SK-N-SH (cell line): ENCODE results near the gene NANOS1. TPM values are rescaled to one million over a fixed set of nuclear protein-coding genes. Genes with fewer than 3 reads are reported as not detected.
A peak's percentile ranks its signal among the peaks of the same experiment; 100 is the strongest.

Source experiments
- CTCF ChIA-PET: fragments of 300-600, 350-600 bp; formaldehyde crosslinking; extraction: SDS; loops from one replicate; lab custom pipeline; 2021; lab: Yijun Ruan, JAX
- POLR2A ChIA-PET: fragments of 350-600 bp; sonication (Branson Sonifier 250); formaldehyde crosslinking; extraction: SDS; loops from one replicate; lab custom pipeline; 2020; ENCODE audit warnings: antibody characterized with exemption, inconsistent platforms; lab: Yijun Ruan, JAX
- DNase-seq: peaks from one replicate; pipeline ENCODE4 v3.0.0; 2012
- H2AFZ ChIP-seq: fragments of 200-600 bp; sonication (generic); 2 replicates; pipeline ENCODE4 v1.8.1; 2016; ENCODE audit warnings: antibody characterized with exemption, mild to moderate bottlenecking, low read depth
- H3F3A ChIP-seq: fragments of 200-600 bp; sonication (generic); replicated peaks from 2 replicates; pipeline ENCODE3; 2016; ENCODE audit warnings: antibody characterized with exemption, mild to moderate bottlenecking; ENCODE audit not compliant: insufficient read depth
- H3K27ac ChIP-seq, 2 experiments: fragments of 200-500 bp in 1 of 2; fragments of 200-600 bp in 1 of 2; sonication (Bioruptor generic) in 1 of 2; sonication (generic), shearing (Covaris generic) in 1 of 2; 2 replicates each; pipeline versions ENCODE4 v1.5.1 to v1.6.1; 2014 to 2016; ENCODE audit warnings: low read depth in 2 of 2, inconsistent platforms in 1 of 2, low read length in 1 of 2, mild to moderate bottlenecking in 1 of 2, mixed read lengths in 1 of 2
- H3K27me3 ChIP-seq: fragments of 200-600 bp; sonication (generic), shearing (Covaris generic); 2 replicates; pipeline ENCODE4 v1.6.1; 2016; ENCODE audit warnings: mixed run types; ENCODE audit not compliant: insufficient read depth
- H3K36me3 ChIP-seq, 2 experiments: fragments of 200-500 bp in 1 of 2; fragments of 200-600 bp in 1 of 2; sonication (Bioruptor generic) in 1 of 2; sonication (generic) in 1 of 2; replicated peaks in 1 of 2; 2 replicates each; pipeline versions ENCODE3 to v1.5.1; 2014 to 2016; ENCODE audit warnings: low read length in 1 of 2, mild to moderate bottlenecking in 1 of 2; ENCODE audit not compliant: insufficient read depth in 2 of 2, control insufficient read depth in 1 of 2
- H3K4me1 ChIP-seq, 2 experiments: fragments of 200-500 bp in 1 of 2; fragments of 200-600 bp in 1 of 2; sonication (Bioruptor generic) in 1 of 2; sonication (generic), shearing (Covaris generic) in 1 of 2; 2 replicates each; pipeline versions ENCODE4 v1.5.1 to v1.6.1; 2014 to 2016; ENCODE audit warnings: low read depth in 1 of 2, low read length in 1 of 2, mixed run types in 1 of 2; ENCODE audit not compliant: insufficient read depth in 2 of 2, control insufficient read depth in 1 of 2
- H3K4me2 ChIP-seq: fragments of 200-600 bp; sonication (generic), shearing (Covaris generic); 2 replicates; pipeline ENCODE4 v1.6.1; 2017; ENCODE audit warnings: mixed run types
- H3K4me3 ChIP-seq, 2 experiments: fragments of 200-500 bp in 1 of 2; fragments of 200-600 bp in 1 of 2; sonication (Bioruptor generic) in 1 of 2; sonication (generic), shearing (Covaris generic) in 1 of 2; 2 replicates each; pipeline versions ENCODE4 v1.5.1 to v1.8.1; 2014 to 2016; ENCODE audit warnings: low read depth in 2 of 2, inconsistent platforms in 1 of 2, low read length in 1 of 2, mild to moderate bottlenecking in 1 of 2, mixed read lengths in 1 of 2, moderate library complexity in 1 of 2
- H3K79me2 ChIP-seq: fragments of 200-600 bp; sonication (generic); 2 replicates; pipeline ENCODE4 v1.8.1; 2017; ENCODE audit warnings: mild to moderate bottlenecking; ENCODE audit not compliant: insufficient read depth
- H3K9ac ChIP-seq: fragments of 200-600 bp; sonication (generic); 2 replicates; pipeline ENCODE4 v1.6.1; 2017; ENCODE audit warnings: mixed run types
- H3K9me2 ChIP-seq: fragments of 200-600 bp; sonication (generic); 2 replicates; pipeline ENCODE4 v1.6.1; 2017; ENCODE audit warnings: mixed run types
- H3K9me3 ChIP-seq: fragments of 200-600 bp; sonication (generic); 2 replicates; pipeline ENCODE4 v1.6.1; 2017; ENCODE audit warnings: mixed run types, mild to moderate bottlenecking, moderate library complexity
- H4K20me1 ChIP-seq: fragments of 200-600 bp; sonication (generic); 2 replicates; pipeline ENCODE4 v1.6.1; 2017; ENCODE audit warnings: mild to moderate bottlenecking, mixed run types; ENCODE audit not compliant: insufficient read depth
- CHD2 ChIP-seq: fragments of 150-350 bp; IDR thresholded peaks from 2 replicates; pipeline ENCODE4 v1.6.1; 2018; ENCODE audit warnings: low read length; ENCODE audit not compliant: partially characterized antibody
- ELF1 ChIP-seq: IDR thresholded peaks from 2 replicates; pipeline ENCODE4 v1.4.0; 2012
- EP300 ChIP-seq, 2 experiments: IDR thresholded peaks; 2 replicates each; pipeline versions ENCODE4 v1.4.0 to v1.6.1; 2012; ENCODE audit warnings: borderline replicate concordance in 1 of 2, low read depth in 1 of 2, low read length in 1 of 2
- EZH2phosphoT487 ChIP-seq: fragments of 200-600 bp; sonication (generic); IDR thresholded peaks from 2 replicates; pipeline ENCODE4 v1.6.1; 2017; ENCODE audit warnings: low read depth, mixed run types, mild to moderate bottlenecking, antibody characterized with exemption, moderate library complexity, borderline replicate concordance
- FOSL2 ChIP-seq: IDR thresholded peaks from 2 replicates; pipeline ENCODE4 v1.4.0; 2012; ENCODE audit warnings: low read depth, mild to moderate bottlenecking, moderate library complexity, borderline replicate concordance
- FOXJ3 ChIP-seq: sonication (generic); formaldehyde crosslinking; IDR thresholded peaks from 2 replicates; pipeline ENCODE4 v1.5.1; 2020; ENCODE audit warnings: mild to moderate bottlenecking, missing genetic modification reagents
- FOXM1 ChIP-seq: IDR thresholded peaks from 2 replicates; pipeline ENCODE4 v1.4.0; 2012; ENCODE audit warnings: low read depth, mild to moderate bottlenecking
- GABPA ChIP-seq: IDR thresholded peaks from 2 replicates; pipeline ENCODE4 v1.4.0; 2012; ENCODE audit warnings: low read depth, mild to moderate bottlenecking
- JUND ChIP-seq: IDR thresholded peaks from 2 replicates; pipeline ENCODE4 v1.4.0; 2012
- MEF2A ChIP-seq: IDR thresholded peaks from 2 replicates; pipeline ENCODE4 v1.4.0; 2012; ENCODE audit warnings: low read depth, borderline replicate concordance
- MXI1 ChIP-seq: IDR thresholded peaks from 2 replicates; pipeline ENCODE4 v1.6.1; 2012; ENCODE audit warnings: mild to moderate bottlenecking, low read depth, low read length, improper control_type of control experiment
- NFIC ChIP-seq: IDR thresholded peaks from 2 replicates; pipeline ENCODE4 v1.4.0; 2012; ENCODE audit warnings: borderline replicate concordance
- NRF1 ChIP-seq: IDR thresholded peaks from 2 replicates; pipeline ENCODE4 v1.6.1; 2012; ENCODE audit warnings: low read depth, mild to moderate bottlenecking, low read length
- POLR2AphosphoS5 ChIP-seq: IDR thresholded peaks from 2 replicates; pipeline ENCODE4 v1.6.1; 2012; ENCODE audit warnings: low read depth, low read length
- RAD21 ChIP-seq: IDR thresholded peaks from 2 replicates; pipeline ENCODE4 v1.6.1; 2012; ENCODE audit warnings: mild to moderate bottlenecking, low read length
- RCOR1 ChIP-seq: fragments of 150-350 bp; IDR thresholded peaks from 2 replicates; pipeline ENCODE4 v1.6.1; 2017; ENCODE audit warnings: antibody characterized with exemption, low read length
- RXRA ChIP-seq: IDR thresholded peaks from 2 replicates; pipeline ENCODE4 v1.4.0; 2012; ENCODE audit warnings: low read depth, mild to moderate bottlenecking, borderline replicate concordance
- TCF12 ChIP-seq: IDR thresholded peaks from 2 replicates; pipeline ENCODE4 v1.4.0; 2012
- YY1 ChIP-seq: IDR thresholded peaks from 2 replicates; pipeline ENCODE4 v1.4.0; 2012; ENCODE audit warnings: low read depth, mild to moderate bottlenecking
- WGBS: methylation state at CpG from one replicate; pipeline ENCODE4 v1.1.6; 2017; ENCODE audit warnings: low lambda C conversion rate; 5-methylcytosine and 5-hydroxymethylcytosine counted together
- polyA plus RNA-seq, 3 experiments: library from polyadenylated mRNA; depleted of rRNA; stranded (reverse); fragments of >200 nt; gene quantifications; 2 replicates each; pipeline ENCODE4 v1.2.3, GENCODE V29; 2012
- TF ChIP-seq, protein P1 (sequence below): fragments of 200-600 bp; sonication (generic); IDR thresholded peaks from 2 replicates; pipeline ENCODE4 v1.6.1; 2017; ENCODE audit warnings: antibody characterized with exemption, mild to moderate bottlenecking, moderate library complexity
- TF ChIP-seq, protein P2 (sequence below): fragments of 150-350 bp; IDR thresholded peaks from 2 replicates; pipeline ENCODE4 v1.6.1; 2016; ENCODE audit warnings: mild to moderate bottlenecking, low read depth, low read length
- TF ChIP-seq, protein P3 (sequence below): IDR thresholded peaks from 2 replicates; pipeline ENCODE4 v1.4.0; 2012; ENCODE audit warnings: low read depth, borderline replicate concordance
- TF ChIP-seq, protein P4 (sequence below): IDR thresholded peaks from 2 replicates; pipeline ENCODE4 v1.6.1; 2012; ENCODE audit warnings: mild to moderate bottlenecking, low read depth, low read length, moderate library complexity
- TF ChIP-seq, protein P5 (sequence below): IDR thresholded peaks from 2 replicates; pipeline ENCODE4 v1.4.0; 2012; ENCODE audit warnings: low read depth, borderline replicate concordance

The NANOS1 gene
- polyA plus RNA-seq, 1 of the 3 experiments (the other 2 are of a cell fraction): 0.81 TPM

DNA sequence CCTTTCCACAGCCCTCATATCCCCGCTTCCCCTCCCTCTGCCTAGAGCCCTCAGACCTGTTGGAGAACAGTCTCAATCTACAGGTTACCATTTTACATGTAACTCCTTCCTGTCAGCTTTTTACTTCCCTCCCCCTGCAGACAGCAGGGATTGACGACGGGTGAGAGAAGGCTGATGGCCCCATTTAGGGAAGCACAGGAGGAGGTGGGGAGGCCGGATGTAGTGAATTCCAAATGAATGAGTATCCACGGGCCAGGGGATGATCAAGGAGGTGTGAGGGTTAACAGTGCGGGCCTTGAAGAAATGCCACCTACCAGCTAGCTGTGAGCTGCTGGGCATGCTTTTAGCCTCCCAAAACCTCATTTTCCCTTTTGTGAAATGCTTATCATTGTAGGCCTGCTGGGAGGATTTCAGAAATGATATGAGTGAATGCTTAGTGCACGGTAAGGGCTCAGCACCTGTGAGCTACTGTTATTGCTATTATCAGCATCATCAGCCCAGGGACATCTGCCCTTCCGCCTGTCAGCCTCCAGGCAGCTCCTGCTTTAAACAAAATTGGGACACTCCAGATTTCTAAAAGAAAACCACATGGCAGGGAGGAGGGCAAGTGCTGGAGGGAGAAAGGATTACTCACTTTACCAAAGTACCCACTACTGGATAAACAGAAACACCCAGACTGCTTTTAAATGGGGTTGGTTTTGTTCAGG, 6.5 kb upstream of the NANOS1 start:
- H3K4me2 ChIP-seq: peak overlapping the region; percentile 72
- peaks cover 19% of the 10 kb centered on the region for H3F3A ChIP-seq
- no peak overlapping the region for H3K9ac ChIP-seq
- DNase-seq: peak; percentile 80
- peak overlapping the region in 1 of 2 experiments; percentile 80; a peak in 3 of 4 replicates for H3K27ac ChIP-seq
- H3K9me2 ChIP-seq: no peaks in the 10 kb centered on the region
- no peaks in the 10 kb centered on the region for H3K27me3 ChIP-seq
- 31% methylated on average over 8 of the region's 8 CpGs for WGBS
- peaks cover 29 to 40% of the 10 kb centered on the region in 2 experiments for H3K4me1 ChIP-seq
- no peaks in the 10 kb centered on the region for H3K79me2 ChIP-seq
- no peak overlapping the region for H3K4me3 ChIP-seq
- no peaks in the 10 kb centered on the region for H3K9me3 ChIP-seq
- H2AFZ ChIP-seq: no peak overlapping the region
- ChIA-PET POLR2A (interaction anchor here (0.7 to 1.8 kb wide), 5 partner anchors 16 to 269 kb away, joined by 3 to 7 read pairs (median 7); partner anchors contain the start of gene CACUL1), CTCF (interaction anchor here (1.1 to 1.7 kb wide), 4 partner anchors 9 to 303 kb away, joined by 3 to 6 read pairs (median 4); no protein-coding TSS in a partner anchor)
- no peaks in the 10 kb centered on the region for H3K36me3 ChIP-seq
- 0 out of 2 replicates have a peak, but pooled peaks cover 3% of the 10 kb centered on the region for H4K20me1 ChIP-seq
- TF ChIP-seq, protein P1, sequence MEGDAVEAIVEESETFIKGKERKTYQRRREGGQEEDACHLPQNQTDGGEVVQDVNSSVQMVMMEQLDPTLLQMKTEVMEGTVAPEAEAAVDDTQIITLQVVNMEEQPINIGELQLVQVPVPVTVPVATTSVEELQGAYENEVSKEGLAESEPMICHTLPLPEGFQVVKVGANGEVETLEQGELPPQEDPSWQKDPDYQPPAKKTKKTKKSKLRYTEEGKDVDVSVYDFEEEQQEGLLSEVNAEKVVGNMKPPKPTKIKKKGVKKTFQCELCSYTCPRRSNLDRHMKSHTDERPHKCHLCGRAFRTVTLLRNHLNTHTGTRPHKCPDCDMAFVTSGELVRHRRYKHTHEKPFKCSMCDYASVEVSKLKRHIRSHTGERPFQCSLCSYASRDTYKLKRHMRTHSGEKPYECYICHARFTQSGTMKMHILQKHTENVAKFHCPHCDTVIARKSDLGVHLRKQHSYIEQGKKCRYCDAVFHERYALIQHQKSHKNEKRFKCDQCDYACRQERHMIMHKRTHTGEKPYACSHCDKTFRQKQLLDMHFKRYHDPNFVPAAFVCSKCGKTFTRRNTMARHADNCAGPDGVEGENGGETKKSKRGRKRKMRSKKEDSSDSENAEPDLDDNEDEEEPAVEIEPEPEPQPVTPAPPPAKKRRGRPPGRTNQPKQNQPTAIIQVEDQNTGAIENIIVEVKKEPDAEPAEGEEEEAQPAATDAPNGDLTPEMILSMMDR: no peak
- TF ChIP-seq POLR2AphosphoS5 (no peak), EZH2phosphoT487 (no peak), NFIC (0 out of 2 replicates have a peak, but pooled peaks have one; percentile 36), EP300 (IDR thresholded peaks at IDR 0.05; ENCODE audit: borderline replicate concordance in 1 of 2, low read depth in 1 of 2, low read length in 1 of 2) (peak; percentile 52 to 95; a peak in 2 of 4 replicates), ELF1 (no peak), NRF1 (no peak), YY1 (no peak), FOSL2 (no peak), FOXJ3 (peak; percentile 77; the same call in 1 of the 2 replicates), FOXM1 (no peak), RAD21 (no peak; the same call in 1 of the 2 replicates), MXI1 (peak; percentile 84), JUND (peak; percentile 32), CHD2 (peak; percentile 69), RXRA (no peak), RCOR1 (peak; percentile 86; the same call in 1 of the 2 replicates), MEF2A (no peak), TCF12 (peak; percentile 89), GABPA (no peak)
- TF ChIP-seq, protein P2, sequence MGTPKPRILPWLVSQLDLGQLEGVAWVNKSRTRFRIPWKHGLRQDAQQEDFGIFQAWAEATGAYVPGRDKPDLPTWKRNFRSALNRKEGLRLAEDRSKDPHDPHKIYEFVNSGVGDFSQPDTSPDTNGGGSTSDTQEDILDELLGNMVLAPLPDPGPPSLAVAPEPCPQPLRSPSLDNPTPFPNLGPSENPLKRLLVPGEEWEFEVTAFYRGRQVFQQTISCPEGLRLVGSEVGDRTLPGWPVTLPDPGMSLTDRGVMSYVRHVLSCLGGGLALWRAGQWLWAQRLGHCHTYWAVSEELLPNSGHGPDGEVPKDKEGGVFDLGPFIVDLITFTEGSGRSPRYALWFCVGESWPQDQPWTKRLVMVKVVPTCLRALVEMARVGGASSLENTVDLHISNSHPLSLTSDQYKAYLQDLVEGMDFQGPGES: no peak
- TF ChIP-seq, protein P3, sequence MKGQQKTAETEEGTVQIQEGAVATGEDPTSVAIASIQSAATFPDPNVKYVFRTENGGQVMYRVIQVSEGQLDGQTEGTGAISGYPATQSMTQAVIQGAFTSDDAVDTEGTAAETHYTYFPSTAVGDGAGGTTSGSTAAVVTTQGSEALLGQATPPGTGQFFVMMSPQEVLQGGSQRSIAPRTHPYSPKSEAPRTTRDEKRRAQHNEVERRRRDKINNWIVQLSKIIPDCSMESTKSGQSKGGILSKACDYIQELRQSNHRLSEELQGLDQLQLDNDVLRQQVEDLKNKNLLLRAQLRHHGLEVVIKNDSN: 0 out of 2 replicates have a peak, but pooled peaks have one; percentile 7
- TF ChIP-seq, protein P4, sequence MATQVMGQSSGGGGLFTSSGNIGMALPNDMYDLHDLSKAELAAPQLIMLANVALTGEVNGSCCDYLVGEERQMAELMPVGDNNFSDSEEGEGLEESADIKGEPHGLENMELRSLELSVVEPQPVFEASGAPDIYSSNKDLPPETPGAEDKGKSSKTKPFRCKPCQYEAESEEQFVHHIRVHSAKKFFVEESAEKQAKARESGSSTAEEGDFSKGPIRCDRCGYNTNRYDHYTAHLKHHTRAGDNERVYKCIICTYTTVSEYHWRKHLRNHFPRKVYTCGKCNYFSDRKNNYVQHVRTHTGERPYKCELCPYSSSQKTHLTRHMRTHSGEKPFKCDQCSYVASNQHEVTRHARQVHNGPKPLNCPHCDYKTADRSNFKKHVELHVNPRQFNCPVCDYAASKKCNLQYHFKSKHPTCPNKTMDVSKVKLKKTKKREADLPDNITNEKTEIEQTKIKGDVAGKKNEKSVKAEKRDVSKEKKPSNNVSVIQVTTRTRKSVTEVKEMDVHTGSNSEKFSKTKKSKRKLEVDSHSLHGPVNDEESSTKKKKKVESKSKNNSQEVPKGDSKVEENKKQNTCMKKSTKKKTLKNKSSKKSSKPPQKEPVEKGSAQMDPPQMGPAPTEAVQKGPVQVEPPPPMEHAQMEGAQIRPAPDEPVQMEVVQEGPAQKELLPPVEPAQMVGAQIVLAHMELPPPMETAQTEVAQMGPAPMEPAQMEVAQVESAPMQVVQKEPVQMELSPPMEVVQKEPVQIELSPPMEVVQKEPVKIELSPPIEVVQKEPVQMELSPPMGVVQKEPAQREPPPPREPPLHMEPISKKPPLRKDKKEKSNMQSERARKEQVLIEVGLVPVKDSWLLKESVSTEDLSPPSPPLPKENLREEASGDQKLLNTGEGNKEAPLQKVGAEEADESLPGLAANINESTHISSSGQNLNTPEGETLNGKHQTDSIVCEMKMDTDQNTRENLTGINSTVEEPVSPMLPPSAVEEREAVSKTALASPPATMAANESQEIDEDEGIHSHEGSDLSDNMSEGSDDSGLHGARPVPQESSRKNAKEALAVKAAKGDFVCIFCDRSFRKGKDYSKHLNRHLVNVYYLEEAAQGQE: no peak
- TF ChIP-seq, protein P5, sequence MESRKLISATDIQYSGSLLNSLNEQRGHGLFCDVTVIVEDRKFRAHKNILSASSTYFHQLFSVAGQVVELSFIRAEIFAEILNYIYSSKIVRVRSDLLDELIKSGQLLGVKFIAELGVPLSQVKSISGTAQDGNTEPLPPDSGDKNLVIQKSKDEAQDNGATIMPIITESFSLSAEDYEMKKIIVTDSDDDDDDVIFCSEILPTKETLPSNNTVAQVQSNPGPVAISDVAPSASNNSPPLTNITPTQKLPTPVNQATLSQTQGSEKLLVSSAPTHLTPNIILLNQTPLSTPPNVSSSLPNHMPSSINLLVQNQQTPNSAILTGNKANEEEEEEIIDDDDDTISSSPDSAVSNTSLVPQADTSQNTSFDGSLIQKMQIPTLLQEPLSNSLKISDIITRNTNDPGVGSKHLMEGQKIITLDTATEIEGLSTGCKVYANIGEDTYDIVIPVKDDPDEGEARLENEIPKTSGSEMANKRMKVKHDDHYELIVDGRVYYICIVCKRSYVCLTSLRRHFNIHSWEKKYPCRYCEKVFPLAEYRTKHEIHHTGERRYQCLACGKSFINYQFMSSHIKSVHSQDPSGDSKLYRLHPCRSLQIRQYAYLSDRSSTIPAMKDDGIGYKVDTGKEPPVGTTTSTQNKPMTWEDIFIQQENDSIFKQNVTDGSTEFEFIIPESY: no peak
